Hepatic stellate cell (primary cell): Measurements from ENCODE around the gene LRGUK.

Experiments used
- DNase-seq: peaks from one replicate; pipeline ENCODE4 v3.0.0; 2011; ENCODE audit warnings: low spot score

The LRGUK gene

DNA sequence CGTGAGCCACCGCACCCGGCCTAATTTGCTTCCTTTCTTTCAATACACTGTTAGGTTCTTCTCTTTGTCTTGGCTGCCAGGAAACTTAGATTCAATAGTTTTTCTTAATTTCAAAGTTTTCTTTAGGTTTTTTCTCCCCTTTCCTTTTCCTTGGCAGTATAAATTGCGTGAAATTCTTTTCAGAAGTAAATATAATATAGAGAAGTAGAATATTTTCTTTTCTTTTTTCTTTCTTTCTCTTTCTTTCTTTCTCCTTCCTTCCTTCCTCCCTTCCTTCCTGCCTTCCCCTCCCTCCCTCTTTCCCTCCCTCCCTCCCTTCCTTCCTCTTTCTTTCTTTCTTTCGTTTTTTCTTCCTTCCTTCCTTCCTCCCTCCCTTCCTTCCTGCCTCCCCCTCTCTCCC lies 1.7 kb downstream of the LRGUK start:
- DNase-seq = no peak

DNA sequence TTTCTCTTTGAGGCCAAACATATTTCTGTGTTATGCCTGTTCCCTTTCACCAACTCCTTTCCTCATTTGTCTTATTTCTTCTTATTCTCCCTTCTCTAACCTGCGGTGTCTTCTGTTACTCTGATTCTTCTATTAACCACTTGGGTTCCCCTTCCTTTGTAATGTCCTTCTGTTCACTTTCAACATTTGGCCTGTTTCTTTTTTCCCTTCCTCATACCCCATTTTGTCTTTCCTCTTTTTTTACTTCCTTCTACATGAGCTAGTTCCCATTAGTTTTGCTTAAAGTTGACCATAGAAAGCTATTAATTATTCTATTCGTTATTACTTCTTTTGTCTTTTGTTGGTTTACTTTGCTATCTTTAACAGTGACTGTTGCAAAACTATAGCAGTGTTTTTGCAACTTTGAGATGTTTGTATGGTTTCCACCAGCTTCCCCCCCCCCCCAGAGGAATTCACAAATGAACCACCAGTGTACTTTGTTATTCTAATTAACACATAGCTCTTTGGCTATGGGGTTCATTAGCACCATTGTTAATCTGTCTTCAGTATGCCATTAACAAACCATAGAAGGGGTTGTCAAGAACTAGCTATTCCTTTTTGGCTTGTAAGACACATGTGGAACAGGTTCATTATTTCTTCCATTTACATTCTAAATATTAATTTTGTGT lies 2.9 kb downstream of the LRGUK start:
- no peak for DNase-seq

DNA sequence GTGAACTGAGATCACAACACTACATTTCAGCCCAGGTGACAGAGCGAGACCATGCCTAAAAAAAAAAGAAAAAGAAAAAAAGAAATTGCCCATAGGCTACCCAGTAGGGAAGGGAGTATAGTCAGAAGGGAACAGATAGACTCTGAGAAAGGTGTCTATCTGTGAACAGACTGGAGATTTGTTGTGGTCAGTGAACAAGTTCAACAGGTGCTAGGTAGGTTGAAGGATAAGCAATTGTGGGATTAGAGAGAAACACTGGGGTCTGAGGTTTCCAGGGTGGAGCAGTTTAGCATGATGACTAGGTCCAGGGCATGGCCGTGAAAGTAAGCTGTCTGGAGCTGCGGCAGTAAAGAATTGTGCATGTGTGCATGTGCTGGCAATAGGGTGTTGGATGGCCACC lies 6.9 kb downstream of the LRGUK start:
- no peak for DNase-seq

DNA sequence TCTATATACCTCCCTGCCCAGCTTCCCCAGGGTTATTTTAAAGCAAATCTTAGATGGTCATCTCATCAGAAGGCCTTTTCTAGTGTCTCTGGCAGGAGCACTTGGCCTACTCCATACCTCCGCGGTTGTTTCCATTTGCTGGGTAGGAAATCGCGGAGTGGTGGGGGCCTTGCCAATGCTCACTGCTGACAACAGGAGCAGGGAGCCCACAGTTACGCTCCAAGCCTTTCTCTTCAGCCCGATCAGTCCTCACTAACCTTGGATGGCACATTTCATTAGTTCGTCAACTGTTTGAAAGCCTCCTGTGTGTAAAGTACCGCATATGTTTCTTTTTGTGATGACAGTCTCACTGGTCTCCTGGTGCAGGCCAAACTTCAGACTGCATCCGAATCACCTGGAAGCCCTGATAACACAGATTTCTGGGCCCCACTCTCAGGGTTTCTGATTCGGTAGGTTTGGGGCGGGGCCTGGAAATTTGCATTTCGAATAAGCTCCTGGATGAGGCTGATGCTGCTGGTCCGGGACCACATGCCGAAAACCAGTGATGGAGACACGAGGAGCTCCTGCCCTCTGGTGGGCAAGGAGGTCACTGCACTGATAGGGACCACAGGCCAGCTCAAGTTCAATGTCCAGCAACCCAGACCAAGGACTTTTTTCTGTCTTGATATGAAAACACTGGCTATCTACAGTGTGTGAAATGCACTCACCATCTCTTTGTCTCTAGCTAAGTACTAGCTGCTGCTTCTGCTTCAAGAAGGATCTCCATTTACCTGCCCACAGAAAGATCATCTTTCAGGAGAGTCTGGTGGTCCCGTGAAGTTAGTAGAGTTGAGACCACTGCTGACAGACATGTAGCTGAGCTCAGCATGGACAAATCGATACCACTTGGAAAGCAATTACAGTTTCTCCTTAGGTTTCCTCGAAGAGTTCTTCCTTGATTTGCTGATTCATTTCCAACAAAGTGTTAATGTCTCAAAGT lies 14.0 kb downstream of the LRGUK start:
- DNase-seq = peak; percentile 69

DNA sequence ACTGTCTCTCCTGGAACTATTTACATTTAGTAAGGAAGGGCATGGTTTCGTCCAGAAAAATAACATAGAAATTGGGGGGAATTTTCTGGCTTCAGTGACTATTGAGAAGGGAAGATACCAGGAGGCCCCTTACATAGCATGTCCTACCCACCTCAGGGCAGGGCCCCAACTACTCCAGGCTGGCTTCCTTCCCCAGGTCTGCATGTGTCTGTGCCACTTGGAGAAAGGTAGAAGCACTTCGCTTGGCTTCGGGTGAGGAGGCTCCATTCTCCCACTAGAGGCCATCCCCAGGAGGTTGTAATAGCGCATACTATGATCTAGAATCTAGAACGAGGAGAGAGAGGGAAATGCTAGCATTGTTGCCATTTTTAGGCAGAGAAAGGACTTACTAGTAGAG lies 14.7 kb downstream of the LRGUK start:
- DNase-seq = no peak

DNA sequence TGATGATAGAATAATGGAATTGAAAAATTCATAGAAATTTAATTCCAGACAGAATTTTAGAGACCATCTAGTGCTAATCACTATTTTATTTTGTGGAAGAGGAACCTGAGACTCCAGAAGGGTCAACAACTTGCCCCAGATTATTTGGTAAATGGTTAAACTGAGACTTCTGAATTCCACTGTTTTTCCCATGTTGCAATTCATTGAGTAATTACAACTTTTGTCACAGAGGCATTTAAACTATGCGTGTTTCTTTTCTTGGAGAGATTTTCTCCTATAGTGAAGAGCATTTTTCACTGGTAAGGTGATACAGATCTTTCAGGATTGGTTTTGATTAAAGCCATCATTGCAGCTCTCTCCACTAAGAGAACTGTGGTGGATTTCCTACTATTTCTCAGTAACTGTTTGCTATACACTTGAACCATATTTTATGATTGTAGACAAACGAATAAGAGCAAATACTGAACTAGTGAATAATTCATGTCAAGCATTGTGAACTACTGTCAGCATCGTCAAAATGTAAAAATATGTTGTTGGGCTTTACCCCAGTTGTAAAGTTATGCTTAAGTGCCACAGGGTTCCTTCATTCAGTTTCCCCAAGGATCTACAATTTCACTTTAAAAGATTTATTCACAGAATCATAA lies 26.5 kb downstream of the LRGUK start:
- DNase-seq = no peak

DNA sequence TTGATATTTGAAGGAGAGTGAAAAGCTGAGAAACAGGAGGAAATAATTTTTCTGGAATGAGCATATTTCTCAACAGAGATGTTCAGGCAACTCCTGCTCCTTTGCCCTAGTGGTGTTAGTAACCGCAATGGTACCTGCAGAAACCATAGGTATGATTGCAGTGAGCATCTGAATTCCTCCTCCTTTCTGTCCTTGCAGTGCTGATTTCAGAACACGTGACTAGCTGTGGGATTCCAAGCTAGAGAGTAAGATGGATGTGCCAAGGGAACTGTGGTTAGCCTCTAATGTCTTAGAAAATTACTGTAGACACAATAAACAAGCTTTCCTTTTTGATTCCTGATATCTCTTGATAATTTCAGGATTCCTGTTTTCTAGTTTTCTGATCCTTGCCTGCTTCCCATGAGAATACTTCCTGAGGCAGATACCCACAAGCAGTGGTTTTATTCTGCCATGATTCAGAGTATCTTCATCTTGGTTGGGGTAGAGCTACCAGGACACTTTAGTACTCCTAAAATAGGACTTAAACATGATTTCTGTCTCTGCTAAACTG lies 27.5 kb downstream of the LRGUK start:
- no peak for DNase-seq

DNA sequence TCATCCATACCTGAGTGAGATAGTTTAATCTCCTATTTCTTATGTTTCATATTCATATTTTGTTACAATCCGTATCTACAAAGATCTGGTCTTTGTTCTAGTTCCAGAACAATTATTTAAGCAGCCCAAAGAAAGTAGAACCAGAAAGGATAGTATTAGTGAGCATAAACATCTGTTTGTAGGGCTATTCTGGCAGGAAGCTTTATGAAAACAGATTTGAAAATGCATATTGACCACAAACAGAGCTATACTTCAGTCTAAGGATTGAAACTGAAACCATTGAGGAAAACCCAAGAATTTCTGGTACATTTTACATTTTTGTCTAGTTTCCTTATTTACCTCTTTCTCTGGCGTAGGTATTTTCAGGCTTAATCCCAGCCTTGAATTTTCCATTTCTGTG lies 28.1 kb downstream of the LRGUK start:
- no peak for DNase-seq

DNA sequence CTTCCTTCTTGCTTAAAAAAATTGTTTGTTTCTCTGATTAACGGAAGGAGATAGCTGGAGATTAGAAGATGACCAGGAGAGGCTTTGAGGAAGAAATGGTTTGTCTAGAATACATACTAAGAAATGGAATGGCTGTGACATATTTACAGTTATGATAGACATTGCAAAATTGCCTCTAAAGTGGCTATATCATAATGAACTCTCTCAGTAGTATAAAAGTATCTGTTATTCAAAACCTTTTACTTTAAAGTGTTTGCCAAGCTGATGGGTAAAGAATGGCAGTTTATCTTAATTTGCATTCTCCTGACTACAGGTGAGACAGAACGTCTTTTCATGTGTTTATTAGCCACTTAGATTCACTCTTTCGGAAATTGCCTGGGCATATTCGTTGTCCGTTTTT lies 28.7 kb downstream of the LRGUK start:
- no peak for DNase-seq

DNA sequence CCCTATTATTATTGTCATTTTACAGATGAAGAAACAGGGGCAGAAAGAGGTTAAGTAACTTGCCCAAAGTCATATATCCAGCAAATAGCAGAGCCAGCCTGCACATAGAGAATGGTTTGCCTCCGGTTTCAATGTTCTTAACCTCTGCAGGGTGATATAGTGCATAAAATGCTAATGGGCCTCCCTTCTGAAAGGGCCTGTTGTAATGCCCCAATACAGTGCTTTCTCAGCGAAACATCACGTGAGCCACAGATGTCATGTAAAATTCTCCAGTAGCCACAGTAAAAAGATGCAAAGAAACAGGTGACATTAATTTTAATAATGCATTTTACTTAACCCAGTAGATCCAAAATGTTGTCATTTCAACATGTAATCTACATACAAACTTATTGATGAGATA lies 38.1 kb downstream of the LRGUK start:
- DNase-seq = no peak

DNA sequence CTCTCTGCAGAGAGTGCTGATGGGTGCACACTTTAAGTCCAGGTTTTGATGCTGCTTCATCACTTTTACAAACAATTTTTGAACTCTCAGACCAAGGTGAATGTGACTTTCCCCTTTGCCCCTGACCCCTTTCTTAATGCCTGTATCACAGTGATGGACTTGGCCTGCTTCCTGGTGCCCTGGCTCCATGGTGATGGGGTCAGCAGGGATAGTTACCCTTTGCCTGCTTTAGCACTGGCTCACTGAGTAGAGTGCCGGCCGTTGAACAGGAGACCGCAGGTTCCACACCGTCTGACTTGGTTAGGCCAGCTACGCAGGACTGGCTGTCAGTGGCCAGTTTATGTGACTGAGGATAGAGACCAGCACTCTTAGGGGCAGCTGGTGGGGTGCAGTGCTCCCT lies 40.1 kb downstream of the LRGUK start:
- no peak for DNase-seq

DNA sequence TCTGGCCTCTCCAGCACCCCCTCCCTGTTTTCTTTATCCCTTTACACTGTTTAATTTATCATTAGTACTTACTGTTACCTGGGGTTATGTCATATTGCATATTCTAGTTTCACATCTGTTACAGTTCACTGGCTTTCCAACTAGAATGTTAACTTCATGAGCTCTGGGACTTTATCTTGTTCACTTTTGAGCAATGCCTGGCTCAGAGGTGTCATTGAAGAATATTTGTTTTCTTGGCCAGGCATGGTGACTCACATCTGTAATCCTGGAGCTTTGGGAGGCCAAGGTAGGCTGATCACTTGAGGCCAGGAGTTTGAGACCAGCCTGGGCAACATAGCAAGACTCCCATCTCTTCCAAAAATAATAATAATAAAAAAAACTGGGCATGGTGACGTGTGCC lies 40.7 kb downstream of the LRGUK start:
- DNase-seq = no peak

DNA sequence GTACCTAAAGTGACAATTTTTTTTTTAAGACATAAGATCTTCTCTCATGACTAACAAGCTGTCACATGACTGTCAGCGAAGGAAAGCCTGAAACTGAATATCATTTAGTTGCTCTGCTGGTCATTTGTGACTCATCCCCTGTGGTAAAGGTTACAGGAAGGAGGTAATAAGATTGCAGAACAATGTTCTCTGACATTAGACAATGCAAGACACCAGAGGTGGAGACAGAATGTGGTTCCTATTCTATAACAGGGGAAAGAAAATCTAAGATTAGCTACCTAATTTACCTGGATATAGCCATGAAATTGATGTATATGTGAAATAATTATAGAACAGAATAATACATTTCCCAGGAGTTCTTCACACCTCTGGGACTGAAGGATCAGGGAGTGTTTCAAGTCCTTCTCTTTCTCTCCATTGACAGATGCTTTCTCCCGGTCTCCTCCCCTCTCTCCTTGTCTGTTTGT lies 47.7 kb downstream of the LRGUK start:
- DNase-seq = peak; percentile 31

DNA sequence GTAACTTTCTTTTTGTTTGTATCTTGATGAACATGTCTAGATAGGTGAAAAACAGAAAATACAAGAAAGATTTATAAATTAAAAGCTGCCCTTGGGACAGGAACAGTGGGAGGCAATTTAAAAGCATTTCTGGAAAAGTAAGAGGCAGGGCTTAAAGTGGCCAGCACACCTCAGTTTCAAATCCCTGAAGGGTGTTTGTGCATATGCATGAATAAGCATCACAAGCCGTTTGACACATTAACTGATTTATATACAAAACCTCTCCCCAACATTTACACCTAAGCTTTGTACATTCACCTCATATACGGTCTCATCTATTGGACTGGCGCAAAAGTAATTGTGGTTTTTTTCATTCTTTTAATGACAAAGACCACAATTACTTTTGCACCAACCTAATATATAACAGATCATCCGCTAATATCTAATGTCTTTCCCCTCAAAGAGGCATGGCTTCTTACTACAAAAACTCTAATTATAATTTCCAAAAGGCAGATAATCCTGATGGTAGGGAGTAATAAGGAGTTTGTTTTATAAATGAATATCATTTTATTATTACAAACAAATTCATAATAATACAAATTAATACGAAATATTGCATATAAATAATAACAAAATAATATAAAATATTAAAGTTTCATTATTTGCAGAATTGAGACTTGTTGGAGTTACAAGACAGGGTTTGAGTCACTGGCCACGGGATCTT lies 48.3 kb downstream of the LRGUK start:
- DNase-seq = no peak

DNA sequence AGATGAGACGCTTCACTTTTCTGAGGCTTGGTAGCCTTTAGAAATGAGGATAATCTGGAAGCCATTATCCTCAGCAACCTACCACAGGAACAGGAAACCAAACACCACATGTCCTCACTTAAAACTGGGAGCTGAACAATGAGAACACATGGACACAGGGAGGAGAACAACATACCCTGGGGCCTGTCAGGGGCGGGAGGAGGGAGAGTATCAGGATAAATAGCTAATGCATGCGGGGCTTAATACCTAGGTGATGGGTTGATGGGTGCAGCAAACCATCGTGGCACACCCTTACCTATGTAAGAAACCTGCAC lies 48.9 kb downstream of the LRGUK start:
- DNase-seq = no peak

DNA sequence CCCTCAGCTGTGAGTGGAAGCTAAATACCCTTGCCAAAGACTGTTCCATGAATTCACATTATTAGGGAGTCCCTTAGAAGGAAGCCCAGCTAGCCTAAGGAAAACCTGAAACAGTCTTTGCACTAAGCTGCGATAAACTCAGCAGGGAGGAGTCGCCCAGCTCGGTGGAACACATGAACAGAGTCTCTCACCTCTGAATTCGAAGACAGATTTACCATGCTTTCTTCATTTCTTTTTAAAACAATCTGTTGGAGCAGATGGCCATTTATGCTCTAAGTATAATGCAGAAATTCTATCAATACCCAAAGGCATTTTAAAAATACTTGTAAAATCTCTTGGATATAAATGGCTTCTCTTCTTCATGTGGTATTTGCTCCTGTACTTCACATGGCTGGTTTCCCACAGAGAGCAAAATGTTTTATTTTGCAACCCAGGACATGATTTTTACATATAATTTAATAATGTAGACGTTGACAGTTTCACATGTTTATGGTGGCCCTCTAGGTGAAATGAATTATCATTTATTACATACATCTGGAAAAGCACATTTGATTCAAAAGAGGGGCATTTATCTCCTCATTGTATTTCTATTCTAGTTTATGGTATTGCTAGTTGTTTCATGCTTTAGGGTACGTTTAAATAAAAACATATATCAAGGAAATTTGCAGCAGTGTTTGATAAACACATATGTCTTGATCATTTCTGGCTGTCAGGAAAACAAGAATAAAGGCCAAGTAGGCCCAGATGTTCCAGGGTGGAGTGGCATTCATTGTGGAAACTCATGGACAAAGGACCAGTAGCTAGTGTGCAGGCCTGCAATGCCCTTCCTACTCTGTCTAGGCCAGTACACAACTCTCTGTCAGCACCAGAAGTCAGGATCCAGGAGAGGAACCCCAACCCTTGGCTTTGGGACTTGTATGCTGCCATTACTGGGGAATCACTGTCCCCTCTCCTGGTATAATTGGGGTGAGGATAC lies 52.2 kb downstream of the LRGUK start:
- no peak for DNase-seq

DNA sequence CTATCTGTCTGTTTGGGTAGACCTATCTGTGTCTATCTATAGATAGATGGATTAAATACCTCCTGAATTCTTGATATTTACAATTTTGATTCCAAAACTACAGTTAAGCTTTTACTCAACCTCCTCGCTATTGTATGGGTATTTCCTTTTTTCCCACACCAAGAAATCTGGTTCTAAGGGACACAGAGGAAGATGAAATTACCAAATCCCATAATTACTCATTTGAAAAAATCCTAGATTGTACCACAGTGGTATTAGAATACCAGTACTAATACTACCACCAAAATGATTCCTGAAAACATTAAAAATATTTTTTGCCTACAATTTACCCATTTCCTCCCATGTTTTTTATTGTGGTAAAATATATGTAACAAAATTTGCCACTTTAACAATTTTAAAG lies 53.2 kb downstream of the LRGUK start:
- DNase-seq = no peak

DNA sequence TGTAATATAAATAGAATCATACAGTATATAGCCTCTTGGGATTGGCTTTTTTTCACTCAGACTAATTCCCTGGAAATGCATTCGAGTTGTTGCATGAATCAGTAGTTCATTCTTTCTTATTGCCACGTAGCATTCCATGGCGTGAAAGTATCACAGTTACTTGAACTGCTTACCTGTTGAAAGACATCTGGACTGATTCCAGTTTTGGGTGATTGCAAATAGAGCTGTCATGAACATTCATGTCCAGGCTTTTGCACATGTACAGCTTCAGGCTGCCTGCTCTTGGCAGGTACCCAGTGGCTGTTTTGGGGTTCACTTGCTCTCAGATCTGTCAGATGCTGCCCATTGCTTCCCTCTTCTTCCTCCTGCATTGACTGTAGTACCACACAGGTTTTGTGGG lies 54.9 kb downstream of the LRGUK start:
- DNase-seq = no peak

DNA sequence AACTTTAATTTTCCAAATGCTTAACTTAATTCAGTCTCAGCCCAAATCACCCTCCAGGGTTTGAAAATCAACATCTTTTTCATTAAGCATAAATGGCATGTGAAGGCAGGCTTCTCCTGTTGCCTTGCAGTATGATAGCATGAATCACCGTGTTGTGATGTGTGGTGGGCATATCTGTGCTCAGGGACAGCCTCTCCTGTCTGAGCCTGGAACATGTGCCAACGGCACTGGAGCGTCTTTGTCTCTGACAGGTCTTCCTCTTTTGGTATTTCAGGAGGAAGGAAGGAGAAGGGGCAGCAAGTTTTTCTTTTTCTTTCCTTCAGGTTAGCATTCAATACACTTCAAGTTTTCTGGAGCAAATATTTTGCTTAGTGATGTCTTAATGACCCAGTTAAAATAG lies 57.6 kb downstream of the LRGUK start:
- DNase-seq = no peak

DNA sequence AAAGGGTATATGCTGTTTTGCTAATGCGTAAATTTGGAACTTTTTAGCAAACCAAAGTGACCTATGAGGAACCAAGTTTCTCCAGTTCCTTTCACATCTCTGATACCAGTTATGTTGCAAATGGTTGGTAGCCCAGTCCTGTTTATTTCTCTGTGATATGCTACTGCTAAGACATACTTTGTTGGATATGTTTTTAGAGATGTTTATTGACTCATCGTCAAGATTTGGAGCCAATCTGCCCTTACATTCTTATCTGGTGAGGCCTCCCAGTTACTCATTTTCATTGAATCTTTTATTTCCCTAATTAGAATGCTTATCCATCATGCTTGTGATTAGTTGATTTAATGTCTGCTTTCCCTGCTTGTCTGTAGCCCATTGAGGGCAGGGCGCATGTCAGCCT lies 58.9 kb downstream of the LRGUK start:
- DNase-seq = no peak

DNA sequence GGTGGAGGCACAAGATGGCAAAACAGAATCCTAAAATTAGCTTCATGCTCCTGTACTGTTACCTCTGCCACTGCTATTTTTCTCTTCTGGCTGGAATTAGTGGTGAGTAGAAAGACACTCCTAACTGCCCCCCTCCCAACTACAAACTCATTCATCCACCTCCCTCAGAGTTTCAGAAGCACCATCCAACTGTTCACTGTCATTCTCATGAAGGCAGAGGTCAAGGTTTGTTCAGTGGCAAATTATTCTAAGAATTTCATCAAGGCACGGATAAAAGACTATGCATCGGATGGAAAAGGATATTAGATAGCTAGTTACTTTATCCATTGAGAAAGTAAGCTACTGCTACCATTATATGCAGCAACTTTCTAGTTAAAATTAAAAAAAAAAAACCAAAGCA lies 59.7 kb downstream of the LRGUK start:
- DNase-seq = no peak
